Neural crest cell (in vitro differentiated cells): ENCODE results near the gene INSM2. TPM values are rescaled to one million over a fixed set of nuclear protein-coding genes. Genes with fewer than 3 reads are reported as not detected.

Source experiments
- DNase-seq: peaks from one replicate; pipeline ENCODE4 v3.0.0; 2021; ENCODE audit warnings: low read depth, mixed read lengths, low spot score
- H3K27ac Mint-ChIP-seq: one replicate; pipeline ENCODE4 v1.8.0; 2021; ENCODE audit warnings: mild to moderate bottlenecking, mixed read lengths; ENCODE audit not compliant: unreplicated experiment
- H3K27me3 Mint-ChIP-seq: 2 replicates; pipeline ENCODE4 v1.8.0; 2021; ENCODE audit warnings: low read depth, mild to moderate bottlenecking, mixed read lengths
- H3K36me3 Mint-ChIP-seq: 2 replicates; pipeline ENCODE4 v1.8.0; 2021; ENCODE audit warnings: low read depth, mild to moderate bottlenecking, mixed read lengths
- H3K4me1 Mint-ChIP-seq: 2 replicates; pipeline ENCODE4 v1.8.0; 2021; ENCODE audit warnings: mixed read lengths
- H3K4me3 Mint-ChIP-seq: one replicate; pipeline ENCODE4 v1.8.0; 2021; ENCODE audit warnings: mild to moderate bottlenecking, mixed read lengths
- H3K9me3 Mint-ChIP-seq: 2 replicates; pipeline ENCODE4 v1.8.0; 2021; ENCODE audit warnings: mixed read lengths
- total RNA-seq: library from RNA; stranded (reverse); gene quantifications from 2 replicates; pipeline ENCODE4 v1.2.1, GENCODE V29; 2021
- TF ChIP-seq, protein P1 (sequence below): fragments of 200-600 bp; sonication (generic); conservative IDR thresholded peaks from 2 replicates; pipeline ENCODE4 v1.5.0; 2021; ENCODE audit warnings: antibody characterized with exemption, mild to moderate bottlenecking

Gene INSM2
- total RNA-seq, 1 donor from 2014 or later, result 0.09 TPM

- Mint-ChIP-seq H3K9me3 (no peaks in the 10 kb centered on the region), H3K4me3 (no peak overlapping the region), H3K27me3 (no peaks in the 10 kb centered on the region), H3K27ac (no peak overlapping the region), H3K36me3 (no peaks in the 10 kb centered on the region), H3K4me1 (no peaks in the 10 kb centered on the region)
- no peak for DNase-seq
- TF ChIP-seq, protein P1, sequence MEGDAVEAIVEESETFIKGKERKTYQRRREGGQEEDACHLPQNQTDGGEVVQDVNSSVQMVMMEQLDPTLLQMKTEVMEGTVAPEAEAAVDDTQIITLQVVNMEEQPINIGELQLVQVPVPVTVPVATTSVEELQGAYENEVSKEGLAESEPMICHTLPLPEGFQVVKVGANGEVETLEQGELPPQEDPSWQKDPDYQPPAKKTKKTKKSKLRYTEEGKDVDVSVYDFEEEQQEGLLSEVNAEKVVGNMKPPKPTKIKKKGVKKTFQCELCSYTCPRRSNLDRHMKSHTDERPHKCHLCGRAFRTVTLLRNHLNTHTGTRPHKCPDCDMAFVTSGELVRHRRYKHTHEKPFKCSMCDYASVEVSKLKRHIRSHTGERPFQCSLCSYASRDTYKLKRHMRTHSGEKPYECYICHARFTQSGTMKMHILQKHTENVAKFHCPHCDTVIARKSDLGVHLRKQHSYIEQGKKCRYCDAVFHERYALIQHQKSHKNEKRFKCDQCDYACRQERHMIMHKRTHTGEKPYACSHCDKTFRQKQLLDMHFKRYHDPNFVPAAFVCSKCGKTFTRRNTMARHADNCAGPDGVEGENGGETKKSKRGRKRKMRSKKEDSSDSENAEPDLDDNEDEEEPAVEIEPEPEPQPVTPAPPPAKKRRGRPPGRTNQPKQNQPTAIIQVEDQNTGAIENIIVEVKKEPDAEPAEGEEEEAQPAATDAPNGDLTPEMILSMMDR, result no peak
Observed at GRCh38 chr14:35576856-35577255, 42.9 kb downstream of the INSM2 start.

- Mint-ChIP-seq H3K4me1 (no peaks in the 10 kb centered on the region), H3K9me3 (no peaks in the 10 kb centered on the region), H3K4me3 (no peak overlapping the region), H3K27ac (no peak overlapping the region), H3K36me3 (peaks cover 3% of the 10 kb centered on the region), H3K27me3 (no peaks in the 10 kb centered on the region)
- TF ChIP-seq, protein P1, result no peak
- no peak for DNase-seq
Observed at GRCh38 chr14:35578135-35578534, 44.2 kb downstream of the INSM2 start.

- TF ChIP-seq, protein P1, result no peak
- no peak for DNase-seq
Observed at GRCh38 chr14:35578639-35579038, 44.7 kb downstream of the INSM2 start.

More at GRCh38 chr14:35578639-35579038, 44.7 kb downstream of the INSM2 start:
- Mint-ChIP-seq H3K27me3 (no peaks in the 10 kb centered on the region), H3K4me1 (no peaks in the 10 kb centered on the region), H3K27ac (no peak overlapping the region), H3K4me3 (no peak overlapping the region), H3K9me3 (no peaks in the 10 kb centered on the region), H3K36me3 (peaks cover 8% of the 10 kb centered on the region)

Other genes with a start within 250 kb of the INSM2 start
- gene PSMA6, start 241.8 kb upstream of the INSM2 start, total RNA-seq, result 220 and 229 TPM in 2 replicates
- 30.3 and 31.2 TPM in 2 replicates for gene NFKBIA, start 129.4 kb upstream of the INSM2 start, total RNA-seq